GM19099 (cell line): ENCODE data around the gene IQGAP2.

Experiments used
- POLR2A ChIP-seq: IDR thresholded peaks from 3 replicates; pipeline ENCODE4 v1.6.1; 2011; ENCODE audit warnings: low read depth; ENCODE audit not compliant: insufficient read length; ENCODE audit errors: extremely low read depth

The IQGAP2 gene

DNA sequence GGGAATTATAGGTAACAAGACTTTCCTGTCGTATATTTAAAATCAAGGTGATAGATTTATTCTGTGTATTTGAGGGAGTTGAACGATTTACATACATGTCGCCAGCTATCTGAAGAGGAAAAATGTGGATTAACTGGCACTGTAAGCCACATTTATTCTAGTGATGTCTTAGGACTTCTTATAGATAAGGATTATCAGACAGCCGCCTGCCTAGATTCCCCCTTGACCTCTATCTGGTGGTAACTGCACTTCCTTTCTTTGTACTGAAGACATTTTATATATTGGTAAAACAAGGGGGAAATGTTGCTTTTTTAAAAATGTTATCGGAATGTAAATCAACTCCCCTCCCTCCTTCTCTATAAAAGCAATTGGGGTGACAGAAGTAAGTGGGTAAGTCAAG lies 259.4 kb downstream of the IQGAP2 start:
- TF ChIP-seq POLR2A: no peak

DNA sequence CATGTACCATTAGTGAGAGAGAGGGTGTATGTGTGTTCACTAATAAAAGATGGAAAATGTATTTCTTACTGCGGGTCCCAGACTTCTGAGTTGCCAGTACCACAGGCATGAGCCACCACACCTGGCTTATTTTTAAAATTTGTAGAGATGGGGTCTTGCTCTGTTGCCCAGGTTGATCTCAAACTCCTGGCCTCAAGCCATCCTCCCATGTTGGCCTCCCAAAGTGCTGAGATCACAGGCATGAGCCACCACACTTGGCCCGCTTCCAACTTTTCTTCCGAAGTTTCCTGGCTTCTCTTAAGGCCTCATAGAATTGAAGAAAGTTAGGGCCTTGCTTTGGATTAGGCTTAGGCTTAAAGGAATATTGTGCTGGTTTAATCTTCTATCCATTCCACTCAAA lies 260.5 kb downstream of the IQGAP2 start:
- no peak for TF ChIP-seq POLR2A

DNA sequence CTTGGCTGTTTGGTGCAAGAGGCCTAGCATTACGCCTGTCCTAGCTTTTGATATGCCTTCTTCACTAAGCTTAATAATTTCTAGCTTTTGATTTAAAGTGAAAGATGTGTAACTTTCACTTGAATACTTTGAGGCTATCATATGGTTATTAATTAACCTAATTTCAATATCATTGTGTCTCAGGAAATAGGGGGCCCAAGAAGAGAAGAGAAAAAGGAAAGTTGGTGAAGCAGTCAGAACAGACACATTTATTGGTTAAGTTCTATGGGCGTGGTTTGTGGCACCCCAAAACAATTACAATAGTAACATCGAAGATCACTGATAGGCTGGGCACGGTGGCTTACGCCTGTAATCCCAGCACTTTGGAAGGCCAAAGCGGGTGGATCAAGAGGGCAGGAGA lies 261.0 kb downstream of the IQGAP2 start:
- TF ChIP-seq POLR2A: no peak

DNA sequence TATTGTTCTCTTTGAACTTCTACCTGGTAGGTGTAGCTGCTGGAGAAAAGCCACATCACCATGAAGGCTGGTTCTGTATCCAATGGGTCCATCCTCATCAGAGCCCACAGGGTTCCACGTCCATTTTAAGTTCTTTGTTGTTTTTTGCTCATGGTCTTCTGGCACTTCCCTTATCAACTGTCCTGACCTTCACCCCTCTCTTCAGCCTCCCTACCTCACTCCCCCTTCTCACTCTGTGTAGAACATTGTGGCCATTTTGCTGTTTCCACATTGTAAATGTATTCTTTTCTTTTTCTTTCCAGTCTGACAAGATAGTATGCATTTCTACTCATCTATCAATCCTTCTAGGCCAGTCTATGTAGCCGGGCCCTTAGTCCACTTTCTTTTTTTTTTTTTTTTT lies 264.4 kb downstream of the IQGAP2 start:
- no peak for TF ChIP-seq POLR2A

DNA sequence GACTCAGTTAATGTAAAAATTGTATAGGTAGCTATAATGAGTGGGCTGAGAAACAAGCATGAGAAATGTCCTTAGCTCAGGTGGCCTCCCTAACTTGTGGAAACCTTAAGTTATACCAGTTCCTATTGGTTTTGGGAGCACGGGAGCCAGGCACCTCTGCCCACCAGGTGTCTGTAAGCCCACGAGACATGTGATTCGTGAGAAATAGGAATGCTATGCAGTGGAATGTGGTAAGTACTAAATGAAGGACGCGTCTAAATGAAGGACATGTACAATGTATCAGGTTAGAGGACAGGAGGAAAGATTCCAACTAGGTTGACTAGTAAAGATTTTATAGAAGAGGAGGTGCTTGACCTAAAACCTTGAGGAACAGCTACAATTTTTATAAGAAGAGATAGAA lies 266.2 kb downstream of the IQGAP2 start:
- TF ChIP-seq POLR2A: no peak

DNA sequence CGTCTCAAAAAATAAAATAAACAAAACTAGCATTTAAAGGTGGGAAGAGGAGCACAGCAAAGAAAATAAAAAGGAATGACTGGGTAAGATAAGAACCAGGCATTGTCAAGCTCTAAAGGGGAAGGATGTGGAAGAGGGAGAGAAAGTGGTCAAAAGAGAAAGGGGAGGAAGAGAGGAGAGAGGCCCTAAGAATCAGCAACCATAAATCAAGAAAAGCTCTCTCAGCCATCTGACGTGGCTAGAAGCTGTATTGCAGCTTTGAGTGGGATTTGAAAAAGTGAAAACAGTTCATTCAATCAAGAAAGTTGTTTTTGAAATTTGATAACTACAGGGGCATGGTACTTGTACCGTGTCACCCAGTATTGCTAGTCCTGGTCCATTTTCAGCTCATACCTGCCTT lies 267.4 kb downstream of the IQGAP2 start:
- no peak for TF ChIP-seq POLR2A

DNA sequence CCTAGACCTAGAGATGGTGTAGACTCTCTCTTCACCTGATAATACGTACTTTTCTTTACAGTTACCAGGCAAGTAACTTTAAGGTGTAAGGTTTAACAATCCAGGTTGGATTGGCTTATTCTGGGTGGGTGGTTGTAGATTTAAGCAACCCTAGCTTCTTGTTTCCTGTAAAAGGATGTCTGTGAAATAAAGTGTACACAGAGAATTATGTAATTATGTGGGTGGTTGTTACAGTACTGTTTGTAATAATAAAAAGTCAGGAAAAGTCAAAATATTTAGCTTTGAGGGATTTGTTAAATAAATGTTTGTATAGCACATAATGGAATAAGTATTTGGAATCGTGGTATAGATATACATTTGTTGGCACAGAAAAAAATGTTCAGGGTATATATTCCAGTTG lies 269.2 kb downstream of the IQGAP2 start:
- TF ChIP-seq POLR2A: no peak

DNA sequence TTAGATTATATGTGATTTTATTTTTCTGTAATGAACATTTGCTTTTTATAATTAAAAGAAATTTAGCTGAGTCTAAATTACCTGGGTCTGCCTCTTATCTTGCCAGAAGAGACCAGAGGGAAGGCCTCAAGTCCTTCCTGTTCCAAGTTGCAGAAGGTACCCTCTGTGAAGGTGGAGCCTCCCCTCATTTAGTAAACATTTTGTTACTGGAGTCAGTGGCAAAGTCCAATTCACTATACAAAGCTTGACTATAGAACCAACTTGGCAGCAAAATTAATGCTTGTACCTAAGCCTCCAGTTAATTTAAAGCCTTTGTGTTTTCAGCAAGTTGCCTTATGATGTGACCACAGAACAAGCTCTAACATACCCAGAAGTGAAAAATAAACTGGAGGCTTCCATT lies 270.0 kb downstream of the IQGAP2 start:
- no peak for TF ChIP-seq POLR2A

DNA sequence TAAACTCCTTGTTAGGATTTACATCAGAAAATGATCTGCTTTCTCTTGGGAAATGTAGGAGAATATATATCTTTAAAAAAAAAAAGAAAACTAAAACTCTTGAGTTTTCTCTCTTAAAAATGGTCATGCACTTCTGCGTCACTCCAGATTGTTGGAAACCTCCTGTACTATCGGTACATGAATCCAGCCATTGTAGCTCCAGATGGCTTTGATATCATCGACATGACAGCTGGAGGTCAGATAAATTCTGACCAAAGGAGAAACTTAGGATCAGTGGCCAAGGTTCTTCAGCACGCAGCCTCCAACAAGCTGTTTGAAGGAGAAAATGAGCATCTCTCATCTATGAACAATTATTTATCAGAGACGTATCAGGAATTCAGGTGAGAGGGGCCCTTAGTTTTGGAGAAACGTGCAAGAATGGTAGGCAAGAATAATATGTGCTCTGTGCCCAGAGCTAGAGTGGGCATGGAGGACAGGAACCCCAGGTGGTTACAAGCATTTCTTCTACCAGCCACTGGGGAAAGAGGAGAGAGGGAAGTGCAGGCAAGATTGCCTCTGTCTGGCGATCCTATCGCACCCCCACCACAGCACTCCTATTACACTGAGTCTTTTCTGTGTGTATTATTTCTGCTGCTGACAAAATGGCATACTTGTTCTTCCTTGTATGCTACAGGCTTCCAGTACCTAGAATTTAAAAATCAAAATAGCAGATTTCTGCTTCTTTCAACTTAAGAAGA lies 271.4 kb downstream of the IQGAP2 start:
- no peak for TF ChIP-seq POLR2A

DNA sequence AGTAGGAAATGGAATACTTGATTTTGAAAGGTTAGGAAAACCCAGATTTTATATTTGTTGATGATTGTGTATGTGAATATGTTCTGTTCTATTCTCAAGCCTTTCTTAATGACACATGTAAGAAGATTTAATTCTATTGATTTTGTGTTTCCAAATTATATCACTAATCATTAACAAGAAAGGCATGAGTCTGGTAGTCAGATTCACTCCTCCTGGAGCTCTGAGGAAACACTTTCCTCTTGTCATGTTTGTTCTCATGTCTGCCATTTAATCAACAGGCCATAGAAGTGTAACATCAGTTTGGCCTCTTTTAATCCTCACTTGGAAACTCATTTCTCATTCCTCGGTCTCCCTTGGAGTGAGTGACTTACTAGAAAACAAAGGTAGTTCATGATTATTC lies 272.3 kb downstream of the IQGAP2 start:
- no peak for TF ChIP-seq POLR2A

DNA sequence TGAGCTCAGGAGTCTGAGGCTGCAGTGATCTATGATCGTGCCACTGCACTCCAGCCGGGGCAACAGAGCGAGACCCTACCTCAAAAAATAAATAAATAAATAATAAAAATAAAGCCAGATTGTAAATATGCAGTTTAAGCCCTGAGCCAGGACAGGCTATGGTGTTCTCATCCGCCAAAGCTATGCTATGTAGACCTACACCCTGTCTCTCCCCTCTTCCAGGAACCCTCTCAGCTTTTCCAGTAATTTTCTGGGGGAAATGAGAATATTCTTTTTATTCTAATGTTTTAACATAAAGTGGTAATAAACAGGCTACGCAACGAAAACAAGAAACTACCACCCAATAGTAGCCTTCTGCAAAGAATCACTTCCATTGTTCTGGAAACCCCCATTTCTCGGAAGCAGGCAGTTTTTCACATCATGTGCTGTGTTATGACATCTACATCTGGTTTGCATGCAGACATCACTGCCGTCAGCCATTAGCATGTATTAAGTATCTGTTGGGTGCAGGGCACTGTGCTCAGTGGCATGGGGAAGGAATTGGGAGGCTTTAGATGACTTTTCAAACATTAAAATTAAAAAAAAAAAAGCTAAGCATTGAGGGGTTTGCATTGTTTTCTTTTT lies 274.9 kb downstream of the IQGAP2 start:
- TF ChIP-seq POLR2A: no peak

DNA sequence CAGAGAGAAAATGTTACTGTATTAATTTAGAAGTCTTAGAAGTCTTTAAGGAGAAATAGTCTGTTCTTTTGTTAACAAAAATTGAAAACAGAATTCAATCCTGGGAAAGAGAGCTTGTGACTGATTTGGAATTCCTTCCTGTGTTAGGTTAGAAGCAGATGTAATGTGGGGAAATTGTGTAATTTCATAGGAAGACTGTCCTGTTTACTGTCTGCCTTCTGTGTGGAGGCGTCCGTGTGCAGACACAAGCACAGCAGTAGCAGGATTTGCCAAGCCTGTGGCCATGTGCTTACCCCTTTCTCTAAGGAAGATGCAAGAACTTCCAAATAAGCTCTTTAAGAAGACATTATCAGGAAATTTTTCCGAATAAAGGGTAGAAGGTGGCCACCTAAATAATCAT lies 276.1 kb downstream of the IQGAP2 start:
- no peak for TF ChIP-seq POLR2A

DNA sequence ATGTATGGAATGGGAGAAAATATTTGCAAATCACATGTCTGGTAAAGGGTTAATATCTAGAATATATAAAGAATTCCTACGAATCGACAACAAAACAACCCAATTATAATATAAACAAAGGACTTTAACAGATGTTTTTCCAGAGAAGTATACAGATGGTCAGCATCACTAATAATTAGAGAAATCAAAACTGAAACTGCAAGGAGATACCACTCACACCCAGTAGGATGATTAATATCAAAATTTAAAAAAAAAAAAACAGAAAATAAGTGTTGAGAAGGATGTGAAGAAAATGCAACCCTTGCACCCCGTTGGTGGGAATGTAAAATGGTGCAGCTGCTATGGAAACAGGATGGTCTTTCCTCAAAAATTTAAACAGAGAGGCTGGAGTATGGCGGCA lies 278.2 kb downstream of the IQGAP2 start:
- no peak for TF ChIP-seq POLR2A

DNA sequence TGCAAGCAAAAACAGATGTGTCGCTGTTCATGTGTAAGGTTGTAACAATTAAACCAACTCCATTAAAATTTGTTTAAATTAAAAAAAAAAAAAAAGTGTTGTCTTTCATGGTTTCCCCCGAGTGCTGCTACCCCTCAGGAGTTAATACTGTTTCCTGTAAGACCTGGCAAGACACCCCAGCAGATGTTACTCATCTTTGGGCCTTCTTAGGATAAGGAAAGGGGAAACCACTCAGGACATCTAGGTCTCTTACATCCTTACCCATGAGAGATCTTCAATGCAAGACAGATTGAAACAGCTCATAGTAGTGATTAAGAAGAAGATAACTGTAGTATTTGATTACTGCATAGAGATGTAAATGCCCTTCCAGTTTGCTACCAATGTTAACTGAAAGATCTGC lies 279.3 kb downstream of the IQGAP2 start:
- TF ChIP-seq POLR2A: no peak

DNA sequence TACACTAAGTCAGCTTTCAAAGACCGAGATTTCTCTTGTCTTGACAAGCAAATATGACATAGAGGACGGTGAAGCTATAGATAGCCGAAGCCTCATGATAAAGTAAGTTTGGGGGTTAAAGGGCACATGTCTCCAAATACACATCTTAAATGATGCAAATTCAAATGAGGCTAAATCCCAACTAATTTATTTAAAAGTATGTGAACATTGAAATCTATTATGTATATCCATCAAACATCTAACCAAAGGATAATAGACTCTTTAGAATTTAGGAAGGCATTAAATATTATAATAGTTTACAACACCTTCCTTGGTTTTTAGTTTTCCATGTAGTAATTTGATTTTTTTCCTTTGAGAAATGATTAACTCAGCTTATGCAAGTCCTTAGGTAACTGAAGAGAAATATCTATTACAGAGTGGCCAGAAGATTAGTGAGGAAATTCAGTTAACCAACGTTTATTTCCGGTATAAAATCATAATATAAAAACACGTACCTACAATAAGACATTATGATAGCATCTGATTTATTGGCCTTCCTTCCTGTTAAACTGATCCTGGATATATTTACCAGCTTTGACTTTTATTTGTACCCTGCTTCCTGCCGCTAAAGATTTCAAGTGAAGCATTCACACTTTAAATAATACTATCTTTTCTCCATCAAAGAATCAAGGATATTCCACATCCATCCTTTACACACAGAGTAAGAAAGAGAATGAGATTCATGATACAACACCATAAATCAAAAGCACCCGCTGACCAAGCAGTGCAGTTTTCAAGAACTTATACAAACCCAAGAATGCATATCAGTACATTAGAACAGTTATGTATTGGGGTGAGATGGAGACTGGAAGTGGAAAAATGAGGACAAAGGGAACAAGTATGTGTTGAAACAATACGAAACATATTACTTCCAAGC lies 281.0 kb downstream of the IQGAP2 start:
- TF ChIP-seq POLR2A: no peak
